ENCODE results near the gene PTAFR.

DNA sequence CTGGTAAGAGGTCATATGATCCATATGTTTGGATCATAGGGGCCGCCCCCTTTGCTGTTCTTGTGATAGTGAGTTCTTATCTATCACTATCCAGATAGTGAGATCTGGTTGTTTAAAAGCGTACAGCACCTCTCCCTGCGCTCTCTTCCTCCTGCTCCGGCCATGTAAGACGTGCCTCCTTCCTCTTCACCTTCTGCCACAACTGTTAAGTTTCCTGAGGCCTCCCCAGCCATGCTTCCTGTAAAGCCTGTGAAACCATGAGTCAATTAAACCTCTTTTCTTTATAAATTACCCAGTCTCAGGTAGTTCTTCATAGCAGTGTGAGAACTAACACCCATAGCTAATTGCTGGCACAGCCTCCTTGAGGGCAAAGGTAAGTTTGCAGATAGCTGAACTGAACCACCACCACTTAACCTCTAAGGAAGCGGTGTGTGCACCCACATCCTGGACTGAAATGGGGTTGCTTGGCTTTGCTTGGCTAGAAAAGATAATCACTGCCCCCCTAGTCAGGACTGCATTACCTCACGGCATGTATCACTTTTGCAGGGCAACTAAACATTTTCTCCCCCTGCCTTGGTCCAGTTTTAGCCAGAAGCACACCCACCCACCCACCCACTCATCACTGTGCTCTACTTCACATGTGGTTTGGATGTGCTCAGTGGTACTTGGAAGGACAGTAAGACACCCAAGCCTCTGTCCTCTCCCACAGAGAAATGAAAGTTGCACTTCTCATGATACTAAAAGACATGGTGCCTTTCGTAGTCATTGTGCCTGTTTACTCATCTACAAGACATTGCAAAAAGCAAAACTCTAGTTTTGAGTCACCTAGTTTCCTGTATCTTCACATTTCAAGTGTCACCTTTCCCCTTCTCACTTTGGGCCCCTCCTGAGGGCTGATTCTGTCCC, 23.1 kb upstream of the PTAFR start:
- TF ChIP-seq POLR2A (IDR thresholded peaks at IDR 0.05; ENCODE audit: low read depth, low read length) = no peak
- no peak for TF ChIP-seq CHD1 (IDR thresholded peaks at IDR 0.05; ENCODE audit: low read depth, low read length)
- no peak for TF ChIP-seq MAFK (IDR thresholded peaks at IDR 0.05; ENCODE audit: low read depth, low read length)
- TF ChIP-seq, protein P1, sequence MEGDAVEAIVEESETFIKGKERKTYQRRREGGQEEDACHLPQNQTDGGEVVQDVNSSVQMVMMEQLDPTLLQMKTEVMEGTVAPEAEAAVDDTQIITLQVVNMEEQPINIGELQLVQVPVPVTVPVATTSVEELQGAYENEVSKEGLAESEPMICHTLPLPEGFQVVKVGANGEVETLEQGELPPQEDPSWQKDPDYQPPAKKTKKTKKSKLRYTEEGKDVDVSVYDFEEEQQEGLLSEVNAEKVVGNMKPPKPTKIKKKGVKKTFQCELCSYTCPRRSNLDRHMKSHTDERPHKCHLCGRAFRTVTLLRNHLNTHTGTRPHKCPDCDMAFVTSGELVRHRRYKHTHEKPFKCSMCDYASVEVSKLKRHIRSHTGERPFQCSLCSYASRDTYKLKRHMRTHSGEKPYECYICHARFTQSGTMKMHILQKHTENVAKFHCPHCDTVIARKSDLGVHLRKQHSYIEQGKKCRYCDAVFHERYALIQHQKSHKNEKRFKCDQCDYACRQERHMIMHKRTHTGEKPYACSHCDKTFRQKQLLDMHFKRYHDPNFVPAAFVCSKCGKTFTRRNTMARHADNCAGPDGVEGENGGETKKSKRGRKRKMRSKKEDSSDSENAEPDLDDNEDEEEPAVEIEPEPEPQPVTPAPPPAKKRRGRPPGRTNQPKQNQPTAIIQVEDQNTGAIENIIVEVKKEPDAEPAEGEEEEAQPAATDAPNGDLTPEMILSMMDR (conservative IDR thresholded peaks at IDR 0.05; ENCODE audit: low read depth, low read length) = no peak
- no peak for TF ChIP-seq RFX5 (IDR thresholded peaks at IDR 0.05; ENCODE audit: low read depth, low read length)
- TF ChIP-seq RAD21 (IDR thresholded peaks at IDR 0.05; ENCODE audit: low read length) = no peak
- TF ChIP-seq SMC3 (IDR thresholded peaks at IDR 0.05; ENCODE audit: low read depth, low read length) = no peak
- no peak for TF ChIP-seq FOS (IDR thresholded peaks at IDR 0.05; ENCODE audit: low read depth, low read length)
- TF ChIP-seq MAZ (IDR thresholded peaks at IDR 0.05; ENCODE audit: borderline replicate concordance, low read depth, low read length) = no peak
- TF ChIP-seq, protein P2, sequence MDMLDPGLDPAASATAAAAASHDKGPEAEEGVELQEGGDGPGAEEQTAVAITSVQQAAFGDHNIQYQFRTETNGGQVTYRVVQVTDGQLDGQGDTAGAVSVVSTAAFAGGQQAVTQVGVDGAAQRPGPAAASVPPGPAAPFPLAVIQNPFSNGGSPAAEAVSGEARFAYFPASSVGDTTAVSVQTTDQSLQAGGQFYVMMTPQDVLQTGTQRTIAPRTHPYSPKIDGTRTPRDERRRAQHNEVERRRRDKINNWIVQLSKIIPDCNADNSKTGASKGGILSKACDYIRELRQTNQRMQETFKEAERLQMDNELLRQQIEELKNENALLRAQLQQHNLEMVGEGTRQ (IDR thresholded peaks at IDR 0.05; ENCODE audit: low read depth, low read length) = no peak
